ENCODE data around the gene RNU4-1.

- TF ChIP-seq CTCF (IDR thresholded peaks at IDR 0.05; ENCODE audit: low read depth, low read length, missing input control) (no peak), MAX (IDR thresholded peaks at IDR 0.05) (no peak), GABPA (IDR thresholded peaks at IDR 0.05 in 1 of 2, conservative IDR thresholded peaks at IDR 0.05 in 1 of 2) (no peak), EGR1 (IDR thresholded peaks at IDR 0.05; ENCODE audit: low read depth in 2 of 2) (no peak), REST (IDR thresholded peaks at IDR 0.05) (no peak), SP1 (IDR thresholded peaks at IDR 0.05) (no peak), YY1 (IDR thresholded peaks at IDR 0.05) (no peak), ATF3 (IDR thresholded peaks at IDR 0.05) (no peak)
Measured at GRCh38 chr12:120284381-120284780, 8.7 kb downstream of the RNU4-1 start.
